SK-N-SH treated with all-trans-retinoic acid at 6 μM for 48 hours (cell line): ENCODE results near the gene C2orf81.
"Not testable (repeated sequence)": the region's sequence is repeated elsewhere in the genome, so short reads cannot be mapped to it uniquely, and the experiment has no call there.

Experiments used
- ATAC-seq: fragments of 200-7000 bp; cut with Tn5 transposase; 3 replicates; pipeline ENCODE4 v1.9.1; 2020; ENCODE audit warnings: mild to moderate bottlenecking, moderate library complexity
- ARNTL ChIP-seq: fragments of 450-650 bp; formaldehyde crosslinking; IDR thresholded peaks from 2 replicates; pipeline ENCODE4 v1.5.0; 2020; ENCODE audit warnings: low read depth, mild to moderate bottlenecking, moderate library complexity, borderline replicate concordance
- BACH2 ChIP-seq: fragments of 250-450 bp; sonication (Bioruptor Pico); IDR thresholded peaks from 2 replicates; pipeline ENCODE4 v1.9.0; 2021; ENCODE audit warnings: mild to moderate bottlenecking, borderline replicate concordance
- CREB5 ChIP-seq: fragments of 250-450 bp; sonication (Bioruptor Pico); IDR thresholded peaks from 2 replicates; pipeline ENCODE4 v1.5.1; 2020; ENCODE audit warnings: low read depth, mild to moderate bottlenecking, moderate library complexity
- CSDC2 ChIP-seq: fragments of 250-450 bp; sonication (Bioruptor Pico); IDR thresholded peaks from 2 replicates; pipeline ENCODE4 v1.5.0; 2020; ENCODE audit warnings: mild to moderate bottlenecking, moderate library complexity
- CSRNP3 ChIP-seq: fragments of 250-450 bp; sonication (Bioruptor Pico); IDR thresholded peaks from 2 replicates; pipeline ENCODE4 v1.5.1; 2021; ENCODE audit warnings: mild to moderate bottlenecking, moderate library complexity
- GLIS3 ChIP-seq: fragments of 250-450 bp; sonication (Bioruptor Pico); IDR thresholded peaks from 2 replicates; pipeline ENCODE4 v1.5.0; 2020; ENCODE audit warnings: mild to moderate bottlenecking, moderate library complexity
- ISL1 ChIP-seq: fragments of 250-450 bp; sonication (Bioruptor Pico); IDR thresholded peaks from 2 replicates; pipeline ENCODE4 v2.1.2; 2022; ENCODE audit warnings: mild to moderate bottlenecking, moderate library complexity
- PATZ1 ChIP-seq: fragments of 250-450 bp; sonication (Bioruptor Pico); IDR thresholded peaks from 2 replicates; pipeline ENCODE4 v1.8.0; 2020; ENCODE audit warnings: mild to moderate bottlenecking, moderate library complexity, borderline replicate concordance
- POU6F1 ChIP-seq: fragments of 250-450 bp; sonication (Bioruptor Pico); IDR thresholded peaks from 2 replicates; pipeline ENCODE4 v1.8.0; 2021; ENCODE audit warnings: low read depth, mild to moderate bottlenecking, moderate library complexity, borderline replicate concordance
- PPARA ChIP-seq: fragments of 250-450 bp; sonication (Bioruptor Pico); IDR thresholded peaks from 2 replicates; pipeline ENCODE4 v1.5.0; 2020; ENCODE audit warnings: mild to moderate bottlenecking, borderline replicate concordance
- RARB ChIP-seq: fragments of 250-450 bp; sonication (Bioruptor Pico); IDR thresholded peaks from 2 replicates; pipeline ENCODE4 v1.8.0; 2021; ENCODE audit warnings: mild to moderate bottlenecking, moderate library complexity
- SNAI2 ChIP-seq: fragments of 250-450 bp; sonication (Bioruptor Pico); IDR thresholded peaks from 2 replicates; pipeline ENCODE4 v1.5.0; 2020; ENCODE audit warnings: mild to moderate bottlenecking, moderate library complexity
- TCF4 ChIP-seq: fragments of 250-450 bp; sonication (Bioruptor Pico); IDR thresholded peaks from 2 replicates; pipeline ENCODE4 v1.8.0; 2021; ENCODE audit warnings: mild to moderate bottlenecking, moderate library complexity, borderline replicate concordance
- TOX ChIP-seq: fragments of 250-450 bp; sonication (Bioruptor Pico); IDR thresholded peaks from 2 replicates; pipeline ENCODE4 v1.8.0; 2021; ENCODE audit warnings: mild to moderate bottlenecking, moderate library complexity, borderline replicate concordance
- ZC3H10 ChIP-seq: fragments of 250-450 bp; sonication (Bioruptor Pico); IDR thresholded peaks from 2 replicates; pipeline ENCODE4 v1.5.1; 2021; ENCODE audit warnings: mild to moderate bottlenecking, moderate library complexity
- ZFP3 ChIP-seq: fragments of 250-450 bp; sonication (Bioruptor Pico); IDR thresholded peaks from 2 replicates; pipeline ENCODE4 v1.5.0; 2020; ENCODE audit warnings: mild to moderate bottlenecking, moderate library complexity
- ZFP30 ChIP-seq: fragments of 450-650 bp; formaldehyde crosslinking; IDR thresholded peaks from 2 replicates; pipeline ENCODE4 v1.5.0; 2022; ENCODE audit warnings: mild to moderate bottlenecking, moderate library complexity
- ZNF70 ChIP-seq: fragments of 450-650 bp; formaldehyde crosslinking; IDR thresholded peaks from 2 replicates; pipeline ENCODE4 v1.5.0; 2020; ENCODE audit warnings: mild to moderate bottlenecking, moderate library complexity
- ZNF8 ChIP-seq: fragments of 450-650 bp; formaldehyde crosslinking; IDR thresholded peaks from 2 replicates; pipeline ENCODE4 v1.5.0; 2020; ENCODE audit warnings: mild to moderate bottlenecking, moderate library complexity
- TF ChIP-seq, protein P1 (sequence below): fragments of 250-450 bp; sonication (Bioruptor Pico); IDR thresholded peaks from 2 replicates; pipeline ENCODE4 v1.5.0; 2020; ENCODE audit warnings: mild to moderate bottlenecking, moderate library complexity

C2orf81 gene

DNA sequence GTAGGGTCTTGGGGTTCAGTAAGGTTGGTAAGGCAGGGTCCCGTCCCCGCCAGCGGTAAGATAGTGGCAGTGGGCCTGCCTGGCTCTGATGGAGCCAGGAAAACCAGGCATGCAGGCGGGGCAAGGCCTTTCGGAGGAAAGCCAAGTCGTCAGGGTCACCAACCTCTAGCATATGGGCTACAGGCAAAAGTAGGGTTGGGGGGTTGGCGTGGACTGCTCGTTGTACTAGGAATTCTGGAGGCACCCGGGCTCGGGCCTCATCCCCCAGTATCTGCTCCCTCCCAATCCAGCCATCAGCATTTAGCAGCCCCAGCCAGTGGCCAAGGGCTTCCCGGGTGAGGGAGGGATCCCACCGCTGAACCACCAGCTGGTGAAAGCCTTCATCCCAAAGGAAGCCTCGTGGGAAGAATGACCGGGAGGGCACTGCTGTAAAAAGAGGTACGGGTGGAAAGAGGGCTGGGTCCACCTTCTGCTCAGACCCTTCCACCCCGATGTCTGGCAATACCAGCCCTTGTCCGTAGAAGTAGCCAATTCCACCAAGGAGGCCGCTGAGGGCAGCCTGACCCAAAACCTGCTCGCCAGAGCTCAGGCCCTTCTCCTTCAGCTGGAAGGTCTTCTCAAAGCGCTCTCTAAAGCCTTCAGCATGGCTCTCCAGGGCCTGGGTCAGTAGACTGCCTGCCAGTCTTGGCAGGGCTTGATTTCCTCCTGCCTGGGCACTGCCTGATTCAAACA lies 40.8 kb upstream of the C2orf81 start:
- no peak for ATAC-seq
- TF ChIP-seq CSRNP3 (CRISPR knock-in tag) (no peak), ZFP30 (CRISPR knock-in tag) (no peak), ZFP3 (CRISPR knock-in tag) (no peak), SNAI2 (CRISPR knock-in tag) (no peak), TOX (CRISPR knock-in tag) (no peak), RARB (CRISPR knock-in tag) (no peak), ARNTL (CRISPR knock-in tag) (no peak), ISL1 (no peak), GLIS3 (no peak), CREB5 (CRISPR knock-in tag) (no peak), POU6F1 (CRISPR knock-in tag) (no peak), ZNF70 (CRISPR knock-in tag) (no peak), PATZ1 (CRISPR knock-in tag) (no peak)
- TF ChIP-seq, protein P1, sequence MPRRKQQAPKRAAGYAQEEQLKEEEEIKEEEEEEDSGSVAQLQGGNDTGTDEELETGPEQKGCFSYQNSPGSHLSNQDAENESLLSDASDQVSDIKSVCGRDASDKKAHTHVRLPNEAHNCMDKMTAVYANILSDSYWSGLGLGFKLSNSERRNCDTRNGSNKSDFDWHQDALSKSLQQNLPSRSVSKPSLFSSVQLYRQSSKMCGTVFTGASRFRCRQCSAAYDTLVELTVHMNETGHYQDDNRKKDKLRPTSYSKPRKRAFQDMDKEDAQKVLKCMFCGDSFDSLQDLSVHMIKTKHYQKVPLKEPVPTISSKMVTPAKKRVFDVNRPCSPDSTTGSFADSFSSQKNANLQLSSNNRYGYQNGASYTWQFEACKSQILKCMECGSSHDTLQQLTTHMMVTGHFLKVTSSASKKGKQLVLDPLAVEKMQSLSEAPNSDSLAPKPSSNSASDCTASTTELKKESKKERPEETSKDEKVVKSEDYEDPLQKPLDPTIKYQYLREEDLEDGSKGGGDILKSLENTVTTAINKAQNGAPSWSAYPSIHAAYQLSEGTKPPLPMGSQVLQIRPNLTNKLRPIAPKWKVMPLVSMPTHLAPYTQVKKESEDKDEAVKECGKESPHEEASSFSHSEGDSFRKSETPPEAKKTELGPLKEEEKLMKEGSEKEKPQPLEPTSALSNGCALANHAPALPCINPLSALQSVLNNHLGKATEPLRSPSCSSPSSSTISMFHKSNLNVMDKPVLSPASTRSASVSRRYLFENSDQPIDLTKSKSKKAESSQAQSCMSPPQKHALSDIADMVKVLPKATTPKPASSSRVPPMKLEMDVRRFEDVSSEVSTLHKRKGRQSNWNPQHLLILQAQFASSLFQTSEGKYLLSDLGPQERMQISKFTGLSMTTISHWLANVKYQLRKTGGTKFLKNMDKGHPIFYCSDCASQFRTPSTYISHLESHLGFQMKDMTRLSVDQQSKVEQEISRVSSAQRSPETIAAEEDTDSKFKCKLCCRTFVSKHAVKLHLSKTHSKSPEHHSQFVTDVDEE (CRISPR knock-in tag): no peak

- ATAC-seq: no peak
- TF ChIP-seq CREB5 (CRISPR knock-in tag) (no peak), ISL1 (no peak), PPARA (CRISPR knock-in tag) (no peak), SNAI2 (CRISPR knock-in tag) (no peak), POU6F1 (CRISPR knock-in tag) (no peak), ZC3H10 (CRISPR knock-in tag) (no peak), ZFP30 (CRISPR knock-in tag) (no peak), ZFP3 (CRISPR knock-in tag) (no peak), TCF4 (no peak), BACH2 (CRISPR knock-in tag) (no peak), GLIS3 (no peak), RARB (CRISPR knock-in tag) (no peak), ZNF8 (CRISPR knock-in tag) (no peak), CSDC2 (CRISPR knock-in tag) (no peak)
- TF ChIP-seq, protein P1 (CRISPR knock-in tag): no peak
Observed at GRCh38 chr2:74461187-74462053, 40.0 kb upstream of the C2orf81 start.

DNA sequence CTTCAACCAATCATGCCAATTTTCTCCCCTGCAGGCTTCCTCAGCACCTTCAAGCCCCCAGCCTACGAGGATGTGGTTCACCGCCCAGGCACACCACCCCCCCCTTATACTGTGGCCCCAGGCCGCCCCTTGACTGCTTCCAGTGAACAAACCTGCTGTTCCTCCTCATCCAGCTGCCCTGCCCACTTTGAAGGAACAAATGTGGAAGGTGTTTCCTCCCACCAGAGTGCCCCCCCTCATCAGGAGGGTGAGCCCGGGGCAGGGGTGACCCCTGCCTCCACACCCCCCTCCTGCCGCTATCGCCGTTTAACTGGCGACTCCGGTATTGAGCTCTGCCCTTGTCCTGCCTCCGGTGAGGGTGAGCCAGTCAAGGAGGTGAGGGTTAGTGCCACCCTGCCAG lies 38.8 kb upstream of the C2orf81 start:
- not testable (repeated sequence) for ATAC-seq
